NCI-H774 (cell line): ENCODE data around the gene OR2F2.

ENCODE experiments used
- DNase-seq: peaks from one replicate; lab custom pipeline; 2025; lab: John Stamatoyannopoulos, UW

OR2F2 gene

GRCh38 chr7:143979359-143979758 is 44.3 kb downstream of the OR2F2 start:
- no peak for DNase-seq

- no peak for DNase-seq
These were observed 45.0 kb downstream of the OR2F2 start for GRCh38 chr7:143979998-143980397.

- no peak for DNase-seq
These were observed 45.9 kb downstream of the OR2F2 start for GRCh38 chr7:143980746-143981510.

- no peak for DNase-seq
These were observed 48.9 kb downstream of the OR2F2 start for GRCh38 chr7:143983960-143984359.
